ENCODE measurements around the gene THSD7B.

THSD7B gene

DNA sequence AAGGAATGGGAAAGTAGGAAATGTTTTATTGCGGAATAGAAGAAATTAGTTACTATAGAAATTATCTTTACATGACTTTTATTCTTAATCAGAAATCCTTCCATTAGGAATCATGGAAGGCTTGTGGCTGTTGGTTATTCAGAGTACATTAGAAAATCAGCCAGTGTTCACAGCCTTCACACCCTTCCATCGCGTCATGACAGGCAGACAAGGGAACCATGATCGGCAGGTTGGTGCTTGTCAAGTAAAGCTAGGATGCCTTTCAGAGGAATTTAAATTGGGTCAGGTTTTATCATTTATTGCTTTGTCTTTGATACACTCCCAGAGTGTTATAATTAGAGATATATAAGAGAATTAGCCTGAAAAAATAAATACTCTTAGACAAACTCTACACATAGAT, 400.6 kb downstream of the THSD7B start:
- DNase-seq, result no peak

DNA sequence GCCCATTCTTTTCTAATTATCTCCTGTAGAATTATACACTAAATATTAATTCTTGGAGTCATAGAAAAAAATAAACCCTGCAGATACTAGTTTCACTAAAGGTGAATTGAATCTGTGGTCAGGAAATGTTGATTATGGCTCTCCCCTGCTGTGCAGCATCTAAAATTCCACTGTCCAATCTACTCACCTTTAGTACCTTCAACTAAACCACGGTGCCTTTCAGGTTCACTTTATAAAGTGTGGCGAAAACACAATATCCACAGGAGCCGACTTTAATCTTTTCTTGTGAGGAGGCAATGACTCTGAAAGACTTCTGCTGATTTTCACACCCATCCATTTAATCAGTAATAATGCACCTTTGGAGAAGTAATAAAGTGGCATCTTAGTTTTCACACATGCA, 402.3 kb downstream of the THSD7B start:
- DNase-seq, result no peak

DNA sequence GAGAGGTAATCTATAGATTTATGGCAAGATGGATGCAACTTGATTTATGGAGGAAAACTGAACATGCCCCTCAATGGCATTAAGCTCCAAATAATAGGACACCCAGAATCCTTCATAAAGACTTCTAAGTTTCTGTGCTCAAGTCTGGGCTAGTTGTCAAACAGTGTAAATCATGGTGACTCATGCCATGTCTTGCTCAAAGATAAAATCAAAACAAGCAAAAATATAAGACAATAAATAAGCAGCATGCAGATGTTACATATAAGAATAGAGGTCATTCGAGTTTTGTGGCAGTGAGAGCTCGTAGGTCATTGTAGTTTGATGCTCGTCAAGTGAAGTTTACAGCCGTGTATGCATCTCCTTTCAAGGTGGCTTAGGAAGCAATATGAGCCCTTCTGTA, 403.2 kb downstream of the THSD7B start:
- DNase-seq, result no peak

GRCh38 chr2:137172162-137172561, 406.8 kb downstream of the THSD7B start:
- no peak for DNase-seq

- DNase-seq, result no peak
These were observed 408.1 kb downstream of the THSD7B start for GRCh38 chr2:137173463-137173862.

DNA sequence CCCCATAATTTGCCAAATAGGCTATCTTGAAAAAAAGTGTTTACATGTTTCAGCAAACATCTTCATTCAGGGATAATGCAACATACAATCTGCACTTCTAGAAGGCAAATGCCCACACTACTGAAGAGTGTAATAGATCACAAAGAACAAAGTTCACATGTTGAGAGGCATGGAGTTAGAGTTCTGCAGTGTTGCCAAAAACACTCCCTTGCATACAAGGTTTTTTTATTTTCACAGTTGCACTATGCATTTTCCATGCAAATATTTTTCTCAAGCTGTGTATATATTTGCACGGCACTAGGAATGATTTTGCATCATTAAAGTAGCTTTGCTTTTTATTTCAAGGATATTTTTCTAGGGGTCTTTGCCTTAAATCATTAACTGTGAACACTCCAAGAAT, 409.9 kb downstream of the THSD7B start:
- DNase-seq, result peak; percentile 69

- DNase-seq, result no peak
These were observed 413.6 kb downstream of the THSD7B start for GRCh38 chr2:137178951-137179377.

DNA sequence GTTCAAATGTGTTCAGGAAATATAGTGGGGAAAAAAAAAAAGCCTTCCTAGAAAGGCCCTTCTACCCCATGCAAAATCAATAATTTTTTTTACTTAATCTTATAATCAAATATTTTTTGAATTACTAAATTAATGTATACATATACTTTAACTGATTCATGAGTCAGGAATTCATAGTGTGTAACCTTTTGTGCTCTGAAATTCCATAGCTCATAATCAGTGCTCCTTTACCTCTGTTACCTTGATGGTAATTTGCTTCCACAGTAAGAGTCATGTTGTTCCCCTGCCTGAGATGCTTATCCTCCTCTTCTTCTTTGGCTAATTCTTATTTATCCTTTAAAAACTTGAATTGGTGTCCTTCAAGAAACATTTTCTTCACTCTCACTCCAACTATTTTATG, 414.2 kb downstream of the THSD7B start:
- no peak for DNase-seq

DNA sequence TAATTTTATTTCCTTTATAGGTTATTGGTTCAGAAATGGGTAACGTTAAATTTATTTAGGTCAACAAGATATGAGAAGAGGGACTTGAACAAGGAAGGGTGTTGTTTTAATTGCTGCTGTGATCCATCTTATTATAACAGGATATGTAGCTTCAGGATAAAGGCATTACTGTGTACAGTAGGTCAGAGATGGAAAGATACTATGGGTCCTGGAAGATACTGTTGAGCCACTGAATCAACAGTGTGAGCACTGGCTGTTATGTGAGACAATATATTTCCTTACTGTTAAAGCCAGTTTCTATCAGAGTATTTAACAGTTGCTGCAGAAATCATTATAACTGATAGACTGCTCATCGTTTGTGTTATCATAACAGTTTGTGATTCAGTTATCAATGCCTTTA, 414.7 kb downstream of the THSD7B start:
- no peak for DNase-seq

DNA sequence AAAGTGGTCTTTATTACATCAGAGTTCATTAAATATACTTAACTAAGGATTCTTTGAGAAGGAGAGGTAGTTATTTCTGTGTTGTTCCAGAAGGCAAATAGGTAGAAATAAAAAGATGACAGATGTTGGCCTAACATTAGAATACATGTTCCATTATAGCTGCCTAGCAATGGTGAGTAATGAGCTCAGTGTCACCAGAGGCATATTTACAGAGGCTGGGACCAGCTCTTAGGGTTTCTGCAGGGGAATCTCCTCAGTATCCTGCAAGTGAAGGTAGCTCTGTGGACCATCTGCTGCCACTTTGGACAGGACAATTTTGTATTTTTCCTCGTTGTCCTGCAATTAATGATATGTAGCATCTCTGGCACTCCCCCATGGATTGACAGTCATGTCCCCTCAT, 416.0 kb downstream of the THSD7B start:
- DNase-seq, result no peak

DNA sequence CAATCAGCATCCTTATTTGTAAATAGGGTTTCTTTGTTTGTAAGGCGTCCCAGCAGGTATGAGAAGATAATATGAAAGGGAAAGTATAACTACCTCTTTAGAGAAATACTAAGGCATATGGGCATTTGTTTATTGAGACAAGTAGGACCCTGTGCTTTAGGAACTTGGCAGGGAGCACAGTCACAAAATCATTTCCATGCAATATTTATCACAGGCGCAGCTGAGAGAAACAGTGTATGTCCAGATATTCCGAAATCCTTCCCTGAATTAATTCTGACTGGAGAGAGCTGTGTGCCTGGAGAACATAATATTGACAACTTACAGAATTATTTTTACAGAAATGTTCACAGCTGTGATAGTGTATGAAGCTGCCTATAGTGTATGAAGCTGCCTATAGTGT, 416.7 kb downstream of the THSD7B start:
- no peak for DNase-seq

GRCh38 chr2:137183206-137183898, 418.0 kb downstream of the THSD7B start:
- no peak for DNase-seq

DNA sequence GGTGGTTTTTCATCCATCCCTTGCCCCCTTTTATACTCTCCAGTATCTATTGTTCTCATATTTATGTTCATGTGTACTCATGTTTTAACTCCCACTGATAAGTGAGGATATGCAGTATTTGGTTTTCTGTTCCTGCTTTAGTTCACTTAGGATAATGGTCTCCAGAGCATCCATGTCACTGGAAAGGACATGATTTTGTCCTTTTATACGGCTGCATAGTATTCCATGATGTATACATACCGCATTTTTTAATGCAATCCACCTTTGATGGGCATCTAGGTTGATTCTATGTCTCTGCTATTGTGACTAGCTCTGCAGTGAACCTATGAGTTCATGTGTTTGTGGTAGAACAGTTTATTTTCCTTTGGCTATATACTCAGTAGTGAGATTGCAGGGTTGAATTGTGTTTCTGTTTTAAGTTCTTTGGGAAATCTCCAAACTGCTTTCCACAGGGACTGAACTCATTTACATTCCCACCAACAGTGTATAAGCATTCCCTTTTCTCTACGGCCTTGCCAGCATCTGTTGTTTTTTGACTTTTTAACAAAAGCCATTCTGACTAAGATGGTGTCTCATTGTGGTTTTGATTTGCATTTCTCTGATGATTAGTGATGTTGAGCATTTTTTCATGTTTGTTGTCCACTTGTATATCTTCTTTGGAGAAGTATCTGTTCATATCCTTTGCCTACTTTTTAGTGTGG, 420.2 kb downstream of the THSD7B start:
- no peak for DNase-seq

DNA sequence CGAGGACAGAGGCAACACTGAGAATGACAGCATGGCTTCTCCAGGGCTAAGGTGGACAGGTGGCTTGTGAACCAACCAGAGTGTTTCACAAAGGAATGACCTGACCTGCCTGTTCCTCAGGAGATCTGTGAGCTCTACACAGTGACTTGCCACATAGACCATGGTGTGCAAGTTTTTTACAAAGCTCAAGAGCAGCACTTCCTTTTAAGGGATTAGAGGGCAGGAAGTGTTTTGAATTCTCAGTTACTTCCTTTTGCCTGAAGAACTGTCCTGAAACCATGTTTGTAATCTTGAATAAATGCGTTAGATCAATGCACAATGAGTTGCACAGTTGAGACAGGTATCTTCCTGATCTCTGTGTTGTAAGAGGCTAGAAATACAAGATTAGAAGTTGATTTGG, 421.9 kb downstream of the THSD7B start:
- DNase-seq, result no peak

GRCh38 chr2:137190411-137191195, 425.3 kb downstream of the THSD7B start:
- DNase-seq, result no peak

GRCh38 chr2:137192366-137193310, 427.3 kb downstream of the THSD7B start:
- no peak for DNase-seq

- no peak for DNase-seq
These were observed 428.1 kb downstream of the THSD7B start for GRCh38 chr2:137193401-137193800.

DNA sequence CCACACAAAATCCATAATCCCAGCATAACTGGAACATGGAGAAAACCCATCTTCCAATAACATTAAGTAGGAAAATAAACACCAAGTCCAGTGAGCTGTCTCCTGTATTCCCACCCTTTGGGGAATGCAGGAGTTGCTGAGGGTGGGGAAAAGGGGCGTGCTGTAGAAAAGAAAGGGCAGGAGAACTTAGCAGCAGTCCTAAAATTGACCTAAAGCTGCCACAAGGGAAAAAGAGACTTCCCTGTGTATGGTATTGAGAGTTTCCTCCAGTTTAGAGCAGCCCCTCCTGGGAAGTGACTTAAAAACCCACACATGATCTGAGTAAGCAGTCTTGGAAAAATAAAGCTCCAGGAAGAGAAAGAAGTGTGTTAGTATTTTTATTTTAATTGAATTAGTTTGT, 428.8 kb downstream of the THSD7B start:
- no peak for DNase-seq

GRCh38 chr2:137199751-137200150, 434.4 kb downstream of the THSD7B start:
- DNase-seq, result no peak

GRCh38 chr2:137202318-137202717, 437.0 kb downstream of the THSD7B start:
- peak; percentile 8 for DNase-seq

DNA sequence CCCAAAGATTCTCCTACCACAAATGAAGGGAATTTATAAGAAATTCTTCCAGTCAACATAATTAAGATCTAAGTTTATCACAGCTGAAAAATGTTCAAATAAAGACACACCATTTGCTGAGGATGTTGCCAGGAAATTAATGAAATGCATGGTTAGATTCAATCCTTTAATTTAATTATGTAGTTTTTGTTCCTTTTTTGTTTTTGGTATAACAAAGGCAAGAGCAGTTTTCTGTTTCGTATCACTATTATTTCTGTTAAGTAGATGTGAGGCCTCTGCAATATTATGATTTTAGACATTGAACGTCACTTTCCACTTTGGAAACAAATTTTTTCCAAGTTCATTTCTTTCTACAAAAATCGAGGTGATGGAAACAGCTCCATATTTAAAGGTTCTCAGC, 440.0 kb downstream of the THSD7B start:
- DNase-seq, result no peak

DNA sequence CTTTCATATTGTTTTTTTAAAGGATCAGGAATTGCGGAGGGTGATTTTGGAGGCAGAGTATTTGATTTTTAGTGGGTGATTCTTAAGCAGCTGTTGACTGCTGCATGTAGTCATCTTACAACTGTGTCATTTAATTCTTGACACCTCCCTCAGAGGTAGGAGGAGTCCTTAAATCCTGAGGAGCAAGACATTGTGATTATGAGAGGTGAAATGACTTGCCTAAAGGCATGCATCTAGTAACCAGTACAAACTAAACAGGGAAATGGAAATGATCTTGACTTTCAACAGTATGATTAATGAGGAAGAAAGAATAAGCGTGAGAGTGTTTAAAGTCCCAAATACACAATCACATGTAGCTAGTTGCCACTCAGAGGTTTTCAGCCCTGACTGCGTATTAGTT, 440.7 kb downstream of the THSD7B start:
- DNase-seq, result no peak

DNA sequence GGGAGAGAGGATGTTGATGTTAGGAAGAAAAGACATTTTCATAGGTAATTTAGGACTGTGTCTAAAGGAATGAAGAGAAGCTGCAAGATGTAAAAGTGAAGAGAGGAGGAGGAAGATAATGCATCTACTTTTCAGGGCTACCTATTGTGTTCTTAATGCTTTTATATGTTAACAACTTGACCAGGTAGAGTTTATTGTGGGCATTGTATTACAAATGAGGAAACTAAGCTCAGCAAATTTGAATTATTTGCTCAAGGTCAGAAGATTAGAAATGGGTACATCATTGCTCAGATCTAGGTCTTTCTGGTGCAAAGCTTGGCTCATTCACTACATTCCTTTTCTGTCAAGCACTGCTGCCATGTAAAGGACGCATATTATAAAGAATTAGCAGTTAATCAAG, 441.7 kb downstream of the THSD7B start:
- no peak for DNase-seq
